GM20431 (cell line): Measurements from ENCODE around the gene PCP4.

Experiments
- in situ Hi-C: fragments of 300-500 bp; cut with MseI, MboI; formaldehyde crosslinking; loops from one replicate; pipeline ENCODE4 v1.15.0; 2020; ENCODE audit warnings: low sequenced_read_pairs; ENCODE audit not compliant: unreplicated experiment

Gene PCP4

DNA sequence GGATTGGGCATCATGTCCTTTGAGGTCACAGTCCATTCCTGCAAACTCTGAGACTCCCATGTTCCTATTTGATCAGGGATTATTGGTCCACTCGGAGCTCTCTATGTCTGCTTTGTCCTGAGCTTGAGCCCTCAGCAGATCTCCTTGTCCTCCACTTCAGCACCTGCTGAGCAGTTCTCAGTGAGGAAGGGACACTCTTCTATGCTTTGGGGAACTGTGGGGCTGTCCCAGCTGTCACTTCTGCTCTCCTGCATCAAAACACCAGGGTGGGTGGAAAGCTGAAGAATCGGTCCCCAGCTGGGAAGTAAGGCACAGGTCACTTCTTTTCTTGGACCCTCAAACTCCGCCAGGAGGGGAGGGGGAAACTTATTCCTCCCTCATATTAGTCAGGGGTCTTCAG, 99.5 kb downstream of the PCP4 start:
- in situ Hi-C loops, result no loop called here

DNA sequence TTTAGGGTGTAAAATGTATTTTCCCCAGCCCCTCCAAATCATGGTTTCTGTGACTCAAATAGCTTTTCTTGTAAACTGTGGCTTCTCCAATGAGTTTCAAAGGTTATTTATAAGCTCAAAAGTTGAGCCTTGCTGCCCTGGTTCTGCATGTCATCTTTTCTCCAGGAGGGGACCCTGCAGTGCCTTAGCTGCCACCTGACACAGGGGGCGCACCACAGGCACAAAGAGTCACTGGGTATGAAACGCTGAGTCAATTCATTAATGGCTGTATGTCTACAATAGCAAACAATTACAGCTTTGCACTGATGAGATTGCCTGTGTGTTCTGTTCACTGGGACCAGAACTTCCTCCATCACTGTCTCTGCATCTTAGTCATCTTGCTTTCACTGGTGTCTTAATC, 100.8 kb downstream of the PCP4 start:
- in situ Hi-C loops, result no loop called here

DNA sequence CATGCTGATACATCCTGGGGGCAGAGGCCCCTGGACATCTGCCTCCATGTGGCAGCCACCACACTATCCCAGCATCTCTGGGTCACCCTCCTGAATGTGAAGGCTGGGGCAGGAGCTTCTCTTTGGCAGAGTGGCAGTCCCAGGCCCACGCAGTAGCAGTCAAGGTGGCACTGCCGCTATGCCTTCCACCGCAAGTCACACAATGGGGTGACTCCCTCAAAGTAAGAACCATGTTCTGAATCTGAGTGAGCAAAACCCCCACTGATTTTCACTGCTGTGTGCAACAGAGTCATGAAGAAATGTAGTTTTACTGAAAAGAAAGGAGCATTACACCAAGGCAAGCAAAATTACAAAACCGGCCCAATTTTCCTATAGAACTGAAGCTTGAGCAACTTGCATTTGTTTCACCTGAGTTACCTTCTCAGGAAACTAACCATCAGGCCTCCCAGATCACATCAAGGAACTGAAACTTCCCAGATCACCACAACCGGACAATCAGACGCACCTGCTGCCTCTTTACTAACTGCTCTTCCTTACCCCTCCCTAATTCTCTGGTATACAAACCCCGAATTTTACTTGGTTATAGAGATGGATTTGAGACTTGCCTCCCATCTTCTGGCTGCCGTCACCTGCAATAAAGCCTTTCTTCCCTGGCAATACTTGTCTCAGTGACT, 102.6 kb downstream of the PCP4 start:
- in situ Hi-C loops, result no loop called here

DNA sequence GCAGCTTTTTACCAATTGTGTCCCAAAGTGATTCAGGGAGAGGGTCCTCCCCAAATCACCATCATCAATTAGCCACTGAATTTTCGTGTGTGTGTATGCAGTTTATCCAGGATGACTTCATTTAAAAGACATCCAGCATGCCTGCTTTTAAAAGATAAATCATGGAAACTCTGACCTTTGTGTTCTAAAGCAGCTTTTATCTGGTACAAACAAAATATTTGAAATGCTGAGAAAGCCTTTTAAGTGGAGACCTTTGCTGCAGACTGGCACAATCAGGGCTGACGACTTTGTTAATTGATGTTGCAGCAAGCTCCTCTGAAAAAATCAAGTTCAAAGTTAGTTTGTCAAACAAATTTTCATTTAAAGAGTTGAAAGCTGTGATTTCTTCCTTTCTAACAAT, 104.7 kb downstream of the PCP4 start:
- in situ Hi-C loops, result no loop called here

DNA sequence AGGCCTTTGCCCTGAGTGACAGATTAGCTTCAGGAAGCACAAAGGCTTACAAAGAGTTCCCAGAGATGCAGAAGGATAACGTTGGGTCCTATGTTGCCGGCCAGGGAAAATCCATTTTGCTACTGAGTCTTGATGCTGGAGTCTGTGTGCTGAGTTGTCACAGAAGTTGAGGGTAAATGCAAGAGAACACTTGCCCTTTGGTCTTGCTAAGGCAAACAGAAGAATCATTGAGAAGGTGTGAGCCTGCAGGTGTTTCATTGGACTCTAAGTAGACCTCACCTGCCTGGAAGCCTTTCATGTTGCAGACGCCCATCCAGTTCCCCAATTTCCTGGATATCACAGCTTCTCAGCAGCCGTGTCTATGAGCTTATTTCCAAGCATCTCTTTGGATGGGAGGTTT, 105.2 kb downstream of the PCP4 start:
- in situ Hi-C loops, result no loop called here

DNA sequence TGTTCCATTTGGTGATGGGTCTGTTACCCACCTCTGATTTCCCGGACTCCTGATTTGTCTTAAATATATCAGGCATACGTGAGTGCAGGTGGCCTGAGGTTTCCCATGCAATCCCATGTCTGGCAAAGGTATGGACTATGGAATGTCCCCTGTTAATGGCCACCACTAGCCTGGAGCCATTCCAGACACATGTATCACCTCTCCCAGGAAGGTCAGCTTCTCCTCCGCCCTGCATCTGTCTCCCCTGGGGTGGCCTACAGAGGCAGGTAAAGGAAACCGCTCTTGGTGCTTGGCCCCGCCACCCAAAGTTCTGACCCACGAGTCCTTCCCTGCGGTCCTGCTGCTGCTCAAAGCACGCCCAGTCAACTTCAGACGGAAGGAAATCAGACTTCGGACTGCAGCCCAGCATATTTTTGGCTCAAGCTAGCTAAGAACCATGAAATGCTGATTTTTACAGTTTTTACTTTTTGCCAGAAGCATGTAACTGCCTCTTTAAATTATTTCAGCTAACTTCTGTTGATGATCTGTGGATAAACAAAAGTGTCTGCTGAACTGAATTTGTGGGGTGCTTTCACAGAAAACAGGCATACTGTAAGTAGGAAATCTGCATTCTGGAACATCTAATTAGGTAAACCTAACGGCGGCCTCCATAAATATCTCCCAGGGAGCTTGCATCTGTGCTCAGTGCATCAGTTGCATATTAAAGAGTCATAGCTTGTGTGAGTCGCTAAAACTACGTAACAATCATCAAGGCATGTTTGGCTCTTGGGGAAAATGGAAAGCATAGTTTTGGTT, 105.9 kb downstream of the PCP4 start:
- in situ Hi-C loops, result no loop called here

DNA sequence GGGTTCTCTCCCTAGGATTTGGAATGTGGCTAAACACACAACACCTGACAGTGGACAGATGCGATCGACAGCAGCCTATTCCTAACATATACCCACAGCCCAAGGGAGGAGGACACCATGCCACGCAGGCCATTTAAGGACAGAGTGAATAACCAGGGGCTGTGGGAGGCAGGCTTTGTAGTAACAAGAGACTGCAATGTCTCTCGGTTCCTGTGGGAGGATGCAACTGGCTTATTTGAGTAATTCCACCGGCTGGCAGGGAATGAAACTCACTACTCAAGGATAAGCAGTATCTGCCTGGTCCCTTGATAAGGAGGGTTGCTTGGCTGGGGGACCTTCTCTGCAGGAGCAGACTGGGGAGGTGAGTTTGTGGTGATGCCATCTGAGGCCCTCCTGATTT, 109.6 kb downstream of the PCP4 start:
- in situ Hi-C loops, result no loop called here
